Esophagus squamous epithelium (tissue), 5 donors: ENCODE measurements around the gene MPP4. TPM values are rescaled to one million over a fixed set of nuclear protein-coding genes. Genes with fewer than 3 reads are reported as not detected.

ENCODE experiments used
- DNase-seq: peaks from one replicate; lab custom pipeline; 2025; lab: John Stamatoyannopoulos, UW
- H3K27ac ChIP-seq, 4 donors: fragments of 200-600 bp; sonication (generic); one replicate each; pipeline ENCODE4 v1.5.1; 2016 to 2019; ENCODE audit warnings: mild to moderate bottlenecking in 1 of 4
- H3K27me3 ChIP-seq, 4 donors: fragments of 200-600 bp; sonication (generic); 1 replicate in 3 of 4; 2 replicates in 1 of 4; pipeline versions ENCODE4 v1.5.1 to v1.6.0; 2017 to 2021; ENCODE audit warnings: antibody characterized with exemption in 1 of 4
- H3K36me3 ChIP-seq, 3 donors: fragments of 200-600 bp; sonication (generic); one replicate each; pipeline ENCODE4 v1.5.1; 2016 to 2019
- H3K4me1 ChIP-seq, 3 donors: fragments of 200-600 bp; sonication (generic); one replicate each; pipeline ENCODE4 v1.5.1; 2017 to 2019
- H3K4me3 ChIP-seq, 4 donors: fragments of 200-600 bp; sonication (generic); 1 replicate in 3 of 4; 2 replicates in 1 of 4; pipeline ENCODE4 v1.5.1; 2016 to 2019; ENCODE audit warnings: mild to moderate bottlenecking in 2 of 4, moderate library complexity in 1 of 4
- H3K9me3 ChIP-seq, 3 donors: fragments of 200-600 bp; sonication (generic); one replicate each; pipeline ENCODE4 v1.5.1; 2016 to 2019
- CTCF ChIP-seq, 6 experiments: fragments of 450-650 bp in 4 of 6; fragments of 200-600 bp in 2 of 6; sonication (generic) in 2 of 6; IDR thresholded peaks; one replicate each; pipeline ENCODE4 v1.5.1; 2016 to 2019; ENCODE audit warnings: antibody characterized with exemption in 6 of 6, mild to moderate bottlenecking in 4 of 6, moderate library complexity in 4 of 6
- POLR2A ChIP-seq, 4 donors: fragments of 450-650 bp; IDR thresholded peaks; one replicate each; pipeline ENCODE4 v1.6.1; 2017; ENCODE audit warnings: antibody characterized with exemption in 4 of 4, mild to moderate bottlenecking in 4 of 4, moderate library complexity in 3 of 4
- WGBS, 2 donors: methylation state at CpG; one replicate each; pipeline ENCODE4 v1.1.5; 2018; 5-methylcytosine and 5-hydroxymethylcytosine counted together
- intact Hi-C: fragments of 100-400 bp; cut with DNase I; formaldehyde crosslinking; loops from one replicate; pipeline ENCODE4 v1.15.0; 2022
- total RNA-seq, 4 donors: library from RNA; depleted of rRNA; stranded (reverse); fragments of >200 nt; gene quantifications; one replicate each; pipeline ENCODE4 v1.1.0, GENCODE V29; 2016
- donor health status: DM: yes; HTN: yes; CAD: no.

MPP4 gene
- total RNA-seq, 4 donors from 2014 or later = 0.19 TPM; not detected in 3

GRCh38 chr2:201618744-201619662 lies 79.4 kb downstream of the MPP4 start:
- TF ChIP-seq POLR2A (IDR thresholded peaks at IDR 0.05) (no peak), CTCF (IDR thresholded peaks at IDR 0.05) (peak in 3 of 6 experiments; percentile 12 to 42 (median 20))
- no peaks in the 10 kb centered on the region for H3K27me3 ChIP-seq
- peak overlapping the region in 2 of 4 donors; percentile 5 to 34 for H3K4me3 ChIP-seq
- no peaks in the 10 kb centered on the region for H3K9me3 ChIP-seq
- intact Hi-C loops = no loop called here
- H3K27ac ChIP-seq = no peak overlapping the region
- H3K4me1 ChIP-seq = peaks cover 0 to 9% (median 0%) of the 10 kb centered on the region in 3 donors
- WGBS, 2 donors = 39 to 55% methylated on average over 19 to 25 of the region's 39 CpGs
- peaks cover 0 to 25% (median 0%) of the 10 kb centered on the region in 3 donors for H3K36me3 ChIP-seq
- no peak for DNase-seq

GRCh38 chr2:201608021-201608420 lies 90.4 kb downstream of the MPP4 start:
- no peak for DNase-seq
- TF ChIP-seq POLR2A (IDR thresholded peaks at IDR 0.05) (no peak), CTCF (IDR thresholded peaks at IDR 0.05) (no peak)
- Histone ChIP-seq H3K36me3 (no peaks in the 10 kb centered on the region), H3K27ac (no peak overlapping the region), H3K27me3 (no peaks in the 10 kb centered on the region), H3K4me3 (no peak overlapping the region), H3K9me3 (peaks cover 0 to 5% (median 0%) of the 10 kb centered on the region in 3 donors), H3K4me1 (no peaks in the 10 kb centered on the region)
- intact Hi-C loops = no loop called here
- WGBS, 2 donors = 36 to 60% methylated on average over 1 of the region's 1 CpG

- intact Hi-C loops = no loop called here
- 81 to 82% methylated on average over 2 of the region's 2 CpGs for WGBS, 2 donors
- TF ChIP-seq CTCF (IDR thresholded peaks at IDR 0.05) = no peak
- no peak for TF ChIP-seq POLR2A (IDR thresholded peaks at IDR 0.05)
Measured at GRCh38 chr2:201607568-201607967, 90.9 kb downstream of the MPP4 start.

GRCh38 chr2:201600906-201601305 lies 97.5 kb downstream of the MPP4 start:
- TF ChIP-seq CTCF (IDR thresholded peaks at IDR 0.05) (no peak), POLR2A (IDR thresholded peaks at IDR 0.05) (no peak)
- no peak overlapping the region for H3K4me3 ChIP-seq
- no peaks in the 10 kb centered on the region for H3K36me3 ChIP-seq
- H3K27ac ChIP-seq = no peak overlapping the region
- DNase-seq = no peak
- intact Hi-C loops = no loop called here
- no peaks in the 10 kb centered on the region for H3K4me1 ChIP-seq
- H3K27me3 ChIP-seq = no peaks in the 10 kb centered on the region
- H3K9me3 ChIP-seq = no peaks in the 10 kb centered on the region
- 77 to 78% methylated on average over 3 of the region's 3 CpGs for WGBS, 2 donors

More at GRCh38 chr2:201607568-201607967, 90.9 kb downstream of the MPP4 start:
- Histone ChIP-seq H3K9me3 (peaks cover 0 to 5% (median 0%) of the 10 kb centered on the region in 3 donors), H3K4me1 (no peaks in the 10 kb centered on the region), H3K27ac (no peak overlapping the region), H3K4me3 (no peak overlapping the region), H3K36me3 (no peaks in the 10 kb centered on the region), H3K27me3 (no peaks in the 10 kb centered on the region)
- DNase-seq = no peak

GRCh38 chr2:201597397-201597796 lies 101.0 kb downstream of the MPP4 start:
- DNase-seq = no peak
- no peaks in the 10 kb centered on the region for H3K36me3 ChIP-seq
- no peaks in the 10 kb centered on the region for H3K9me3 ChIP-seq
- H3K27me3 ChIP-seq = no peaks in the 10 kb centered on the region
- no peak overlapping the region for H3K4me3 ChIP-seq
- H3K4me1 ChIP-seq = no peaks in the 10 kb centered on the region
- intact Hi-C loops = no loop called here
- TF ChIP-seq CTCF (IDR thresholded peaks at IDR 0.05) (no peak), POLR2A (IDR thresholded peaks at IDR 0.05) (no peak)
- WGBS, 2 donors = 74 to 76% methylated on average over 8 of the region's 8 CpGs
- no peak overlapping the region for H3K27ac ChIP-seq
